WTC11 (cell line): Measurements from ENCODE around the gene SLIT3. TPM values are rescaled to one million over a fixed set of nuclear protein-coding genes. Genes with fewer than 3 reads are reported as not detected.

Source experiments
- ATAC-seq: fragments of 200-7000 bp; cut with Tn5 transposase; 2 replicates; pipeline ENCODE4 v1.10.0; 2021; ENCODE audit warnings: mild to moderate bottlenecking, moderate library complexity
- CTCF ChIA-PET: fragments of 300-600 bp; sonication (Branson Sonifier 250); formaldehyde crosslinking; loops from one replicate; lab custom pipeline; 2021; ENCODE audit warnings: antibody characterized with exemption; lab: Charles Lee
- POLR2A ChIA-PET: fragments of 350-600 bp; sonication (Branson Sonifier 250); formaldehyde crosslinking; loops from one replicate; lab custom pipeline; 2021; ENCODE audit warnings: antibody characterized with exemption; lab: Charles Lee
- DNase-seq: peaks from one replicate; pipeline ENCODE4 v3.0.0; 2021; ENCODE audit warnings: low spot score
- H3K27ac Mint-ChIP-seq: 2 replicates; pipeline ENCODE4 v1.8.0; 2021; ENCODE audit warnings: mixed read lengths
- H3K27me3 Mint-ChIP-seq: 2 replicates; pipeline ENCODE4 v1.8.0; 2021; ENCODE audit warnings: low read depth, mild to moderate bottlenecking, moderate library complexity, mixed read lengths
- H3K36me3 Mint-ChIP-seq: 2 replicates; pipeline ENCODE4 v1.8.0; 2021; ENCODE audit warnings: mixed read lengths
- H3K4me1 Mint-ChIP-seq: 2 replicates; pipeline ENCODE4 v1.8.0; 2022; ENCODE audit warnings: mixed read lengths
- H3K4me3 Mint-ChIP-seq: 2 replicates; pipeline ENCODE4 v1.8.0; 2021; ENCODE audit warnings: mild to moderate bottlenecking, moderate library complexity, mixed read lengths
- H3K9me3 Mint-ChIP-seq: 2 replicates; pipeline ENCODE4 v1.8.0; 2021; ENCODE audit warnings: mixed read lengths
- AR ChIP-seq: fragments of 250-450 bp; sonication (Bioruptor Pico); IDR thresholded peaks from 2 replicates; pipeline ENCODE4 v1.9.0; 2021; ENCODE audit warnings: mild to moderate bottlenecking
- CDX4 ChIP-seq: fragments of 250-450 bp; sonication (Bioruptor Pico); IDR thresholded peaks from 2 replicates; pipeline ENCODE4 v1.9.0; 2021; ENCODE audit warnings: moderate library complexity, mild to moderate bottlenecking, inconsistent platforms, borderline replicate concordance
- ELF4 ChIP-seq: sonication (generic); formaldehyde crosslinking; IDR thresholded peaks from 2 replicates; pipeline ENCODE4 v1.8.1; 2022; ENCODE audit warnings: low read depth, mild to moderate bottlenecking, moderate library complexity, missing genetic modification reagents
- ERG ChIP-seq: fragments of 250-450 bp; sonication (Bioruptor Pico); IDR thresholded peaks from 2 replicates; pipeline ENCODE4 v1.8.0; 2021; ENCODE audit warnings: mild to moderate bottlenecking
- JUN ChIP-seq: sonication (generic); formaldehyde crosslinking; IDR thresholded peaks from 2 replicates; pipeline ENCODE4 v1.8.0; 2023; ENCODE audit warnings: mild to moderate bottlenecking, missing genetic modification reagents
- NR1H2 ChIP-seq: sonication (generic); formaldehyde crosslinking; IDR thresholded peaks from 2 replicates; pipeline ENCODE4 v1.9.0; 2021; ENCODE audit warnings: mild to moderate bottlenecking, moderate library complexity, missing genetic modification reagents
- PREB ChIP-seq: sonication (generic); formaldehyde crosslinking; IDR thresholded peaks from 2 replicates; pipeline ENCODE4 v1.8.1; 2022; ENCODE audit warnings: mild to moderate bottlenecking, missing genetic modification reagents, moderate library complexity, borderline replicate concordance
- SMAD4 ChIP-seq: sonication (generic); formaldehyde crosslinking; IDR thresholded peaks from 2 replicates; pipeline ENCODE4 v1.8.0; 2022; ENCODE audit warnings: mild to moderate bottlenecking, missing genetic modification reagents
- ZMAT4 ChIP-seq: fragments of 250-450 bp; sonication (Bioruptor Pico); IDR thresholded peaks from 2 replicates; pipeline ENCODE4 v1.9.0; 2021; ENCODE audit warnings: mild to moderate bottlenecking
- ZNF396 ChIP-seq: fragments of 250-450 bp; sonication (Bioruptor Pico); IDR thresholded peaks from 2 replicates; pipeline ENCODE4 v1.8.0; 2021; ENCODE audit warnings: mild to moderate bottlenecking, moderate library complexity, borderline replicate concordance
- ZNF671 ChIP-seq: fragments of 250-450 bp; sonication (Bioruptor Pico); IDR thresholded peaks from 2 replicates; pipeline ENCODE4 v1.8.0; 2021; ENCODE audit warnings: mild to moderate bottlenecking
- ZSCAN18 ChIP-seq: fragments of 250-450 bp; sonication (Bioruptor Pico); IDR thresholded peaks from 2 replicates; pipeline ENCODE4 v2.1.2; 2022; ENCODE audit warnings: mild to moderate bottlenecking, moderate library complexity
- total RNA-seq: library from RNA; stranded (reverse); gene quantifications from 3 replicates; pipeline ENCODE4 v1.2.3, GENCODE V29; 2021

Gene SLIT3
- total RNA-seq, 1 experiment from 2014 or later, result 1.9 TPM

GRCh38 chr5:168989731-168990505 is 311.0 kb downstream of the SLIT3 start:
- H3K36me3 Mint-ChIP-seq, result no peaks in the 10 kb centered on the region
- H3K4me3 Mint-ChIP-seq, result no peak overlapping the region
- no peak for DNase-seq
- no peaks in the 10 kb centered on the region for H3K9me3 Mint-ChIP-seq
- no peaks in the 10 kb centered on the region for H3K27me3 Mint-ChIP-seq
- CTCF ChIA-PET, result interaction anchor here (1.3 to 3.2 kb wide), 3 partner anchors 159 to 313 kb away, joined by 3 to 28 read pairs (median 3); partner anchors contain the start of gene SLIT3
- TF ChIP-seq ZMAT4 (CRISPR knock-in tag), result no peak
- no peak for TF ChIP-seq PREB (CRISPR knock-in tag)
- TF ChIP-seq ZNF396 (CRISPR knock-in tag), result no peak
- no peak for TF ChIP-seq SMAD4 (CRISPR knock-in tag)
- no peak for TF ChIP-seq ELF4 (CRISPR knock-in tag)
- TF ChIP-seq ZNF671 (CRISPR knock-in tag), result no peak
- TF ChIP-seq ZSCAN18 (CRISPR knock-in tag), result no peak
- POLR2A ChIA-PET, result no interaction called here
- no peak for ATAC-seq
- no peak overlapping the region for H3K27ac Mint-ChIP-seq
- peaks cover 67% of the 10 kb centered on the region for H3K4me1 Mint-ChIP-seq

- CTCF ChIA-PET, result interaction anchor here (1.0 to 3.2 kb wide), 4 partner anchors 19 to 313 kb away, joined by 3 to 28 read pairs (median 4); partner anchors contain the start of gene SLIT3
- ATAC-seq, result no peak
- TF ChIP-seq ERG (CRISPR knock-in tag) (no peak), AR (CRISPR knock-in tag) (no peak), JUN (CRISPR knock-in tag) (no peak), CDX4 (no peak), NR1H2 (CRISPR knock-in tag) (no peak)
- POLR2A ChIA-PET, result no interaction called here
- Mint-ChIP-seq H3K4me1 (peaks cover 76% of the 10 kb centered on the region), H3K36me3 (no peaks in the 10 kb centered on the region), H3K9me3 (no peaks in the 10 kb centered on the region), H3K27ac (no peak overlapping the region), H3K27me3 (no peaks in the 10 kb centered on the region), H3K4me3 (no peak overlapping the region)
- DNase-seq, result no peak
Measured at GRCh38 chr5:168988699-168989098, 312.2 kb downstream of the SLIT3 start.
